ENCODE results near the gene SMIM44. TPM values are rescaled to one million over a fixed set of nuclear protein-coding genes. Genes with fewer than 3 reads are reported as not detected.
A peak's percentile ranks its signal among the peaks of the same experiment; 100 is the strongest.

Gene SMIM44
- total RNA-seq, 5 donors from 2014 or later (not counting 1 experiment from before 2014, with no cell fraction given): not detected

DNA sequence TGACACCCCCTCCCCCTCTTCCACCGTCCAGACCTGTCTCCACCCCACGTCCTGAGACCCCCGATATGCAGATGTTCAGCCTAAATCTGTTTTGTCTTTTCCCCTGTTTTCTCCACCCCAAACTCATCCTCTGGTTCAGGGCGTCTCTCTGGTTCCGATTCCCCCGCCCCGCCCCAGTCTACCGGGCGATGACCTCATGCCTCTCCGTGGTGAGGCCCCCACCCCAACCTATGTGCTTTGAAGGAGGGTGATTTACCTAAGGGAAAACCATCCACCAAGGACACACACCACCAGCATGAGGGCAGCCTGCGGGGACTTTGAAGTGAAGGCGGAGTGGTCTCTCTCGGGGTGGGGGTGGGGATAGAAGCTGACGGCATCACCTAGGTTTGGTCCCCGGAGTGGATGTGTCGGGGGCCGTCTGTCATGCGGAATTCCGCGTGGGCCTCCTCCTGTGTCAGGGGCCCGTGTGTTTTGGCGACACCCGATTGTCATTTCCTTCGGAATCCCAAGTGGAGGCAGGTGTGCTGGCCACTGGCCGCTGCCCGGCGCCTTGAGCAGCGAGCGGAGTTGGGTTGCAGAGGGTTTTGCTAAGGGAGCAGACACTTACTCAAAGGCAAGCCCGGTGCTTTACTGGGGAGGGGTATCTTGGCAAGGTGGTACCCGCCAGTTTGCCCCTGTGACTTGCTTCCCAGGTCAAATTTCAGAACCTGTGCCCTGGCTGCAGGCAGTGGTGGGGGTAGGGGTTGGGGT is 24.3 kb upstream of the SMIM44 start:
- H3K4me3 ChIP-seq (ENCODE audit: control insufficient read depth in 1 of 2, extremely low read depth in 1 of 2, low read length in 1 of 2): peak overlapping the region; percentile 70 to 78

DNA sequence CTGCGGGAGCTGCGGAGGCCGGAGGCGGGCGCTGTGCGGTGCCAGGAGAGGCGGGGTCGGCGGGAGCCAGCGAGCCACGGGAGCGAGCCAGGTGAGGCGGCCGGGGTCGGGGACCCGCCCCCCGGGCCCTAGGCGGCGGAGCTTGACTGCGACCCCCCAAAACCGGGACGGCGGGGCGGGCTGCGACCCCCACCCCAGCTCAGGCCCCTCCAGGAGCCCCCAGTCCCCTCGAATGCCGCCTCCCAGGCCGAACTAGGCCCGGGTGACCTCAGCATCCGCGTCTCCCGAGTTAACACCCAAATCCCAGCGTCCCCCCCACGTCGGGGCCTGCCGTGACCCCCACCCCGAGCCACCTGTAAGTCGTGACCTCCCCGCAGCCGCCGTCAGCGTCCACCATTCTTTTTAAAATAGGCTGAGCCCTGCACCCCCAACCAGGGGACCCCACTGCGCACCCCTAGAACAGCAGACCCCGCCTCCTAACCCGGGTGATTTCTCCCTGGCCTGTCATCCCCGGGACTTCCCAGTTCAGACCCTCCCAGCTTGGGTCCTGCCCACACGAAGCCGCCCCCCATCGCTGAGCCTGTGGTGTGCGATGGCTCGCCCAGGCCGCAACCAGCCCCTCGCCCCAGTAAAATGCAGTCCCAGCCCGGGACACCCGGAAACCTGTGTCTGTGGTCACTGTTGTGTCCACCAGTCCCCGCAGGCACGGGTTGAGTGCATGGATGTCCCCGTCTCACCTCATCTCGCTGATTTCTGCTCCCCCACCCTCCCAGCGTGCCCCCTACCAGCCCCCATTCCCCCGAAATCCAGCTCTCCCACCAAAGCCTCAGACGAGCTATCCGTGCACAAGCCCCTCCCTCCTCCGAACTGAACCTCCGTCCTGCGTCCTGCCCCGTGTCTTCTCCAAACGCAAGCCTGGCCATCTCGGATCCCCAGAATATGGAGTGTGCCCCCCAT is 23.4 kb upstream of the SMIM44 start:
- ChIA-PET CTCF (interaction anchor here in 1 of 2 donors (0.7 kb wide), 1 partner anchor 633 kb away, joined by 4 read pairs; no protein-coding TSS in a partner anchor), POLR2A (interaction anchor here in 1 of 2 donors (0.7 kb wide), 2 partner anchors 9 to 896 kb away, joined by 6 to 7 read pairs; partner anchors contain the start of gene CHAF1A)
- under 1% methylated on average over 63 of the region's 69 CpGs for WGBS (ENCODE audit: insufficient coverage)
- H3K4me3 Mint-ChIP-seq: peak overlapping the region; percentile 88 to 90 (median 88)
- DNase-seq (peak in 25 of 35 experiments; percentile 10 to 55 (median 22)), ATAC-seq (replicated peaks in 1 of 4) (peak in 2 of 4 experiments; percentile 2 to 4)
- Histone ChIP-seq H3K9me3 (no peaks in the 10 kb centered on the region), H3K27ac (ENCODE audit: low read length) (peak overlapping the region; percentile 39), H3K36me3 (ENCODE audit: control insufficient read depth in 2 of 2, extremely low read depth in 1 of 2, insufficient read depth in 1 of 2, low read length in 1 of 2) (peaks cover 12 to 20% of the 10 kb centered on the region in 2 donors), H3K4me3 (ENCODE audit: control insufficient read depth in 1 of 2, extremely low read depth in 1 of 2, low read length in 1 of 2) (peak overlapping the region; percentile 78 to 87), H3K4me1 (ENCODE audit: control insufficient read depth in 1 of 2, extremely low read depth in 1 of 2, insufficient read depth in 2 of 2, low read length in 2 of 2) (peaks cover 9 to 59% of the 10 kb centered on the region in 2 experiments), H3K27me3 (replicated peaks in 1 of 2; ENCODE audit: control insufficient read depth in 2 of 2, extremely low read depth in 1 of 2, insufficient read depth in 2 of 2, low read length in 1 of 2) (no peaks in the 10 kb centered on the region)
- peak overlapping the region; percentile 76 to 77 for H3K27ac Mint-ChIP-seq
- peaks cover 43 to 54% (median 50%) of the 10 kb centered on the region in 3 donors for H3K4me1 Mint-ChIP-seq
- H3K27me3 Mint-ChIP-seq: no peaks in the 10 kb centered on the region
- no peaks in the 10 kb centered on the region for H3K9me3 Mint-ChIP-seq
- H3K36me3 Mint-ChIP-seq: peaks cover 8% of the 10 kb centered on the region

More for the DNA sequence above, 24.3 kb upstream of the SMIM44 start:
- ChIA-PET POLR2A (interaction anchor here in 1 of 2 donors (0.7 kb wide), 1 partner anchor 895 kb away, joined by 7 read pairs; the partner anchor contains the start of gene CHAF1A), CTCF (interaction anchor here in 1 of 2 donors (0.7 kb wide), 1 partner anchor 632 kb away, joined by 4 read pairs; no protein-coding TSS in a partner anchor)
- 75% methylated on average over 18 of the region's 31 CpGs for WGBS (ENCODE audit: insufficient coverage)
- no peak for ATAC-seq (replicated peaks in 1 of 4)
- H3K27me3 Mint-ChIP-seq: no peaks in the 10 kb centered on the region
- H3K36me3 Mint-ChIP-seq: peaks cover 8% of the 10 kb centered on the region
- peak overlapping the region; percentile 76 to 77 for H3K27ac Mint-ChIP-seq
- Histone ChIP-seq H3K4me1 (ENCODE audit: control insufficient read depth in 1 of 2, extremely low read depth in 1 of 2, insufficient read depth in 2 of 2, low read length in 2 of 2) (peaks cover 9 to 67% of the 10 kb centered on the region in 2 experiments), H3K27me3 (replicated peaks in 1 of 2; ENCODE audit: control insufficient read depth in 2 of 2, extremely low read depth in 1 of 2, insufficient read depth in 2 of 2, low read length in 1 of 2) (no peaks in the 10 kb centered on the region), H3K9me3 (no peaks in the 10 kb centered on the region), H3K36me3 (ENCODE audit: control insufficient read depth in 2 of 2, extremely low read depth in 1 of 2, insufficient read depth in 1 of 2, low read length in 1 of 2) (peaks cover 12 to 28% of the 10 kb centered on the region in 2 donors), H3K27ac (ENCODE audit: low read length) (no peak overlapping the region)
- DNase-seq: peak in 16 of 35 experiments; percentile 17 to 62 (median 30)
- peak overlapping the region; percentile 85 to 90 (median 88) for H3K4me3 Mint-ChIP-seq
- peaks cover 49 to 63% (median 56%) of the 10 kb centered on the region in 3 donors for H3K4me1 Mint-ChIP-seq
- H3K9me3 Mint-ChIP-seq: no peaks in the 10 kb centered on the region

DNA sequence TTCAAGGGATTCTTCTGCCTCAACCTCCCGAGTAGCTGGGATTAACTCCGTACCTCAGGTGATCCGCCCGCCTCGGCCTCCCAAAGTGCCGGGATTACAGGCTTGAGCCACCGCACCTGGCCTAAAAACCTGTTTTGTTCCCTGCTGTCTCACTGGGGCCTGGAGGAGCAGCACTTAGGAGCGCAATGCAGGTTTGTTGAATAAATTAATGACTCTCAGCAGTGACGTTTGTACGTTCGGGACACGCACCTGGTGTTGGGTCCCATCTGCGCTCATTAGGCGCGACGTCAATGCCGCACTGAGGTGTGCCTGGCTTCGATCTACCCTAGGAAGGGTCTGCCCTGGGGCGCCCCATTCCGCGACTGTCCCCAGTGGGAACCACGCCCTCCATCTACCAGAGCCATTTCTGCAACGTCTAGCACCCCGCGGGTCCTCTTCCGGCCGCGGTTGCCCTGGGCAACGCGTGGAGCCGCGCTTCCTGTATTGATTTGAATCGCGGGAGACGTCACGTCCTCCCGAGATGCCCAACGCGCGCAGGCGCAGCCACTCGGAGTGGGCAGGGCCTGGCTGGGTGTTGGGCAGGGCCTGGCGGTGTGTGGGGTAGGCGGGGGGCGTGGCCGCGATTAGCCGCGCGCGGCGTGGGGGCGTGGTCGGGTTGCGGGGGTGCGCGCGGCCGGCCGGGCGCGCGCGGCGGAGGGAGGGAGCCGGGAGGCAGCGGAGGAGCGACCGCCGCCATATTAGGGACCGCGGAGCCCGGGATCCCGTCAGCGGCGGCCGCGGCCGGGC is 22.6 kb upstream of the SMIM44 start, which contains the start of gene FZR1:
TSS of gene FZR1 (plus strand) at position 714 of the 786 bp plus-strand sequence. CDS start 16,679 bp downstream, outside the sequence.
- peak; percentile 98 to 100 (median 99) for DNase-seq
- Mint-ChIP-seq H3K27me3 (no peaks in the 10 kb centered on the region), H3K4me1 (peaks cover 47 to 55% (median 55%) of the 10 kb centered on the region in 3 donors), H3K27ac (peak within 1 kb of the TSS; percentile 95 to 97), H3K4me3 (peak within 1 kb of the TSS; percentile 88 to 94 (median 90)), H3K9me3 (no peaks in the 10 kb centered on the region), H3K36me3 (peaks cover 8% of the 10 kb centered on the region)
- Histone ChIP-seq H3K4me3 (ENCODE audit: control insufficient read depth in 1 of 2, extremely low read depth in 1 of 2, low read length in 1 of 2) (peak within 1 kb of the TSS; percentile 78 to 87), H3K36me3 (ENCODE audit: control insufficient read depth in 2 of 2, extremely low read depth in 1 of 2, insufficient read depth in 1 of 2, low read length in 1 of 2) (peaks cover 10 to 16% of the 10 kb centered on the region in 2 donors), H3K27me3 (replicated peaks in 1 of 2; ENCODE audit: control insufficient read depth in 2 of 2, extremely low read depth in 1 of 2, insufficient read depth in 2 of 2, low read length in 1 of 2) (no peaks in the 10 kb centered on the region), H3K27ac (ENCODE audit: low read length) (peak within 1 kb of the TSS; percentile 91), H3K4me1 (ENCODE audit: control insufficient read depth in 1 of 2, extremely low read depth in 1 of 2, insufficient read depth in 2 of 2, low read length in 2 of 2) (peaks cover 9 to 58% of the 10 kb centered on the region in 2 experiments), H3K9me3 (no peaks in the 10 kb centered on the region)
- peak; percentile 92 to 94 (median 94) for ATAC-seq (replicated peaks in 1 of 4)
- 2% methylated on average over 79 of the region's 79 CpGs for WGBS (ENCODE audit: insufficient coverage)
- ChIA-PET CTCF (no interaction called here), POLR2A (interaction anchor here in 1 of 2 donors (0.7 kb wide), 1 partner anchor 10 kb away, joined by 6 read pairs; no protein-coding TSS in a partner anchor)

DNA sequence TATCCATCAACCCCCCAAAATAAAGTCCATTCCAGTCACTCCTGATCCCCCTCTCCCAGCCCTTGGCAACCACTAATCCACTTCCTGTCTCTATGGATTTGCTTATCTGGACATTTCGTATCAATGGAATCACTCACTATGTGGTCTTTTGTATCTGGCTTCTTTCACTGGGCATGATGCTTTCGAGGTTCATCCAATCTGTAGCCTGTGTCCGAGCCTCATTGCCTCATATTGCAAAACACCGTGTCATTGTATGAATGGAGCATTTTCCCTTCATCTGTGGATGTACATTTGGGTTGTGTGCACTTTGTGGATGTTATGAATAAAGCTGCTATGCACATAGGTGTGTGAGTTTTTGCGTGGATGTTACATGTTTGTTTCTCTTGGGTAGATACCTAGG is 21.5 kb upstream of the SMIM44 start:
- peaks cover 44 to 53% (median 52%) of the 10 kb centered on the region in 3 donors for H3K4me1 Mint-ChIP-seq

DNA sequence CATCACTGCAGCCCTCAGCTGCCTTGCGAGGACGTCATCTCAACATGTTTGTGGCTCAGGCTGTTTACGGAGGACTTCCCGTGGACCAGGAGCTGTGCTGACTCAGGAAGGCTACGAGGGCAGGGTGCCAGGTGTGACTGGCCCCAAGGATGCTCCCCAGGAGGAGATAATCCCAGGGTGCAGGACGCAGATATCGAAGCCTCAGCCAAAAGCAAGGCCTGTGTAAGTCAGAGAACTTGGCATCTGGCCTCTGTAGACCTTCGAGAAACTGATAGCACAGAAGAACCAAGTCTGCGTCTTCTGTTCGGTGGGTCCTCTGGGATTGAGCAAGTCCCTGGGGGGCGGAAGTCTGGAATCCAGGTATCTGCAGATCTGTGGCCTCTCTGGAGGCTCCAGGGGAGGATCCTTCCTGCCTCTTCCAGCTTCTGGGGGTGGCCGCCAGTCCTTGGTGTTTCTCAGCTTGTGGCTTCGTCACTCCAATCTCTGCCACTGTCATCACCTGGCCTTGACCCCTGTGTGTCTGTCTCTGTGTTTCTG is 19.9 kb upstream of the SMIM44 start:
- no peak overlapping the region for H3K27ac Mint-ChIP-seq
- no peaks in the 10 kb centered on the region for H3K27me3 Mint-ChIP-seq
- no peak overlapping the region for H3K4me3 Mint-ChIP-seq
- WGBS (ENCODE audit: insufficient coverage): 89% methylated on average over 11 of the region's 13 CpGs
- no peak overlapping the region for H3K27ac ChIP-seq (ENCODE audit: low read length)
- no peaks in the 10 kb centered on the region for H3K9me3 ChIP-seq
- H3K4me3 ChIP-seq (ENCODE audit: control insufficient read depth in 1 of 2, extremely low read depth in 1 of 2, low read length in 1 of 2): no peak overlapping the region
- POLR2A ChIA-PET: no interaction called here
- no peaks in the 10 kb centered on the region for H3K36me3 ChIP-seq (ENCODE audit: control insufficient read depth in 2 of 2, extremely low read depth in 1 of 2, insufficient read depth in 1 of 2, low read length in 1 of 2)
- peaks cover 39 to 47% (median 46%) of the 10 kb centered on the region in 3 donors for H3K4me1 Mint-ChIP-seq
- DNase-seq (no peak), ATAC-seq (replicated peaks in 1 of 4) (no peak)
- H3K27me3 ChIP-seq (replicated peaks in 1 of 2; ENCODE audit: control insufficient read depth in 2 of 2, extremely low read depth in 1 of 2, insufficient read depth in 2 of 2, low read length in 1 of 2): no peaks in the 10 kb centered on the region
- CTCF ChIA-PET: no interaction called here
- no peaks in the 10 kb centered on the region for H3K36me3 Mint-ChIP-seq
- peaks cover 15 to 45% of the 10 kb centered on the region in 2 experiments for H3K4me1 ChIP-seq (ENCODE audit: control insufficient read depth in 1 of 2, extremely low read depth in 1 of 2, insufficient read depth in 2 of 2, low read length in 2 of 2)
- no peaks in the 10 kb centered on the region for H3K9me3 Mint-ChIP-seq

More for the DNA sequence above, 21.5 kb upstream of the SMIM44 start:
- no peaks in the 10 kb centered on the region for H3K9me3 ChIP-seq
- no peak overlapping the region for H3K27ac ChIP-seq (ENCODE audit: low read length)
- Mint-ChIP-seq H3K27me3 (no peaks in the 10 kb centered on the region), H3K36me3 (peaks cover 8% of the 10 kb centered on the region), H3K4me3 (peak overlapping the region; percentile 88 to 94 (median 90)), H3K9me3 (no peaks in the 10 kb centered on the region), H3K27ac (peak overlapping the region in 1 of 2 donors; percentile 34)
- H3K4me3 ChIP-seq (ENCODE audit: control insufficient read depth in 1 of 2, extremely low read depth in 1 of 2, low read length in 1 of 2): no peak overlapping the region
- no peaks in the 10 kb centered on the region for H3K27me3 ChIP-seq (replicated peaks in 1 of 2; ENCODE audit: control insufficient read depth in 2 of 2, extremely low read depth in 1 of 2, insufficient read depth in 2 of 2, low read length in 1 of 2)
- H3K36me3 ChIP-seq (ENCODE audit: control insufficient read depth in 2 of 2, extremely low read depth in 1 of 2, insufficient read depth in 1 of 2, low read length in 1 of 2): peaks cover 7 to 8% of the 10 kb centered on the region in 2 donors
- no peak for DNase-seq
- CTCF ChIA-PET: no interaction called here
- POLR2A ChIA-PET: interaction anchor here in 1 of 2 donors (0.7 kb wide), 1 partner anchor 169 kb away, joined by 4 read pairs; no protein-coding TSS in a partner anchor
- H3K4me1 ChIP-seq (ENCODE audit: control insufficient read depth in 1 of 2, extremely low read depth in 1 of 2, insufficient read depth in 2 of 2, low read length in 2 of 2): peaks cover 14 to 55% of the 10 kb centered on the region in 2 experiments
- no peak for ATAC-seq (replicated peaks in 1 of 4)
- 96% methylated on average over 4 of the region's 5 CpGs for WGBS (ENCODE audit: insufficient coverage)
